T-cell (primary cell): ENCODE results near the gene MAPK12. TPM values are rescaled to one million over a fixed set of nuclear protein-coding genes. Genes with fewer than 3 reads are reported as not detected.

Source experiments
- ATAC-seq, 4 experiments: fragments of 200-7000 bp in 3 of 4; fragments of 150-1000 bp in 1 of 4; cut with Tn5 transposase; replicated peaks in 1 of 4; 1 replicate in 3 of 4; 2 replicates in 1 of 4; pipeline ENCODE4 v1.10.0; 2021; ENCODE audit warnings: moderate library complexity in 3 of 4, mild to moderate bottlenecking in 2 of 4, moderate number of reproducible peaks in 1 of 4
- CTCF ChIA-PET, 2 donors: fragments of 300-600 bp; sonication (Branson Sonifier 250); formaldehyde crosslinking; loops; one replicate each; lab custom pipeline; 2022; ENCODE audit warnings: antibody characterized with exemption in 2 of 2; lab: Charles Lee
- POLR2A ChIA-PET, 2 donors: fragments of 300-600 bp; sonication (Branson Sonifier 250); formaldehyde crosslinking; loops; one replicate each; lab custom pipeline; 2022; ENCODE audit warnings: antibody characterized with exemption in 2 of 2; lab: Charles Lee
- DNase-seq, 35 experiments: peaks; one replicate each; pipeline versions ENCODE4 v3.0.0 to v3.0.0-alpha.2; 2013 to 2023
- H3K27ac ChIP-seq: one replicate; pipeline ENCODE4 v1.5.1; 2013; ENCODE audit warnings: low read length
- H3K27me3 ChIP-seq, 2 experiments: replicated peaks in 1 of 2; 1 replicate in 1 of 2; 2 replicates in 1 of 2; pipeline versions ENCODE4 v1.6.1 to v1.7.0; 2013; ENCODE audit warnings: low read length in 1 of 2, mixed read lengths in 1 of 2; ENCODE audit not compliant: control insufficient read depth in 2 of 2, insufficient read depth in 2 of 2; ENCODE audit errors: extremely low read depth in 1 of 2
- H3K36me3 ChIP-seq, 2 donors: 1 replicate in 1 of 2; 2 replicates in 1 of 2; pipeline versions ENCODE4 v1.6.1 to v1.7.0; 2013; ENCODE audit warnings: low read length in 1 of 2; ENCODE audit not compliant: control insufficient read depth in 2 of 2, insufficient read depth in 1 of 2; ENCODE audit errors: extremely low read depth in 1 of 2
- H3K4me1 ChIP-seq, 2 experiments: 1 replicate in 1 of 2; 2 replicates in 1 of 2; pipeline versions ENCODE4 v1.6.1 to v1.7.0; 2013; ENCODE audit warnings: low read length in 2 of 2, mixed read lengths in 1 of 2; ENCODE audit not compliant: insufficient read depth in 2 of 2, control insufficient read depth in 1 of 2; ENCODE audit errors: extremely low read depth in 1 of 2
- H3K4me3 ChIP-seq, 2 donors: 1 replicate in 1 of 2; 2 replicates in 1 of 2; pipeline versions ENCODE4 v1.5.1 to v1.7.0; 2013; ENCODE audit warnings: mild to moderate bottlenecking in 2 of 2, low read length in 1 of 2, moderate library complexity in 1 of 2; ENCODE audit not compliant: control insufficient read depth in 1 of 2; ENCODE audit errors: extremely low read depth in 1 of 2
- H3K9me3 ChIP-seq: 2 replicates; pipeline ENCODE4 v1.7.0; 2013
- H3K27ac Mint-ChIP-seq, 2 donors: one replicate each; pipeline ENCODE4 v1.8.0; 2020 to 2021; ENCODE audit warnings: mild to moderate bottlenecking in 2 of 2, mixed read lengths in 2 of 2
- H3K27me3 Mint-ChIP-seq, 2 donors: one replicate each; pipeline ENCODE4 v1.8.0; 2021 to 2022; ENCODE audit warnings: mixed read lengths in 2 of 2
- H3K36me3 Mint-ChIP-seq: one replicate; pipeline ENCODE4 v1.8.0; 2021; ENCODE audit warnings: mixed read lengths
- H3K4me1 Mint-ChIP-seq, 3 donors: one replicate each; pipeline ENCODE4 v1.8.0; 2020 to 2022; ENCODE audit warnings: mixed read lengths in 3 of 3, mild to moderate bottlenecking in 1 of 3
- H3K4me3 Mint-ChIP-seq, 3 donors: one replicate each; pipeline ENCODE4 v1.8.0; 2020 to 2022; ENCODE audit warnings: mild to moderate bottlenecking in 3 of 3, mixed read lengths in 3 of 3, moderate library complexity in 3 of 3
- H3K9me3 Mint-ChIP-seq, 3 donors: one replicate each; pipeline ENCODE4 v1.8.0; 2020 to 2022; ENCODE audit warnings: mixed read lengths in 3 of 3
- WGBS: methylation state at CpG from one replicate; pipeline ENCODE4 v1.1.5; 2013; ENCODE audit warnings: missing lambda C conversion rate; ENCODE audit not compliant: insufficient coverage; 5-methylcytosine and 5-hydroxymethylcytosine counted together
- total RNA-seq, 35 experiments: library from RNA in 6 of 35; stranded (reverse) in 6 of 35; fragments of 120-200 nt in 1 of 35; gene quantifications; one replicate each; pipeline versions ENCODE4 v1.2.1 to v1.2.4 and lab custom pipeline; 2013 to 2026

MAPK12 gene
- total RNA-seq, 5 donors from 2014 or later (not counting 1 experiment from before 2014, with no cell fraction given), result 1.7 to 3.1 (median 2.9) TPM

DNA sequence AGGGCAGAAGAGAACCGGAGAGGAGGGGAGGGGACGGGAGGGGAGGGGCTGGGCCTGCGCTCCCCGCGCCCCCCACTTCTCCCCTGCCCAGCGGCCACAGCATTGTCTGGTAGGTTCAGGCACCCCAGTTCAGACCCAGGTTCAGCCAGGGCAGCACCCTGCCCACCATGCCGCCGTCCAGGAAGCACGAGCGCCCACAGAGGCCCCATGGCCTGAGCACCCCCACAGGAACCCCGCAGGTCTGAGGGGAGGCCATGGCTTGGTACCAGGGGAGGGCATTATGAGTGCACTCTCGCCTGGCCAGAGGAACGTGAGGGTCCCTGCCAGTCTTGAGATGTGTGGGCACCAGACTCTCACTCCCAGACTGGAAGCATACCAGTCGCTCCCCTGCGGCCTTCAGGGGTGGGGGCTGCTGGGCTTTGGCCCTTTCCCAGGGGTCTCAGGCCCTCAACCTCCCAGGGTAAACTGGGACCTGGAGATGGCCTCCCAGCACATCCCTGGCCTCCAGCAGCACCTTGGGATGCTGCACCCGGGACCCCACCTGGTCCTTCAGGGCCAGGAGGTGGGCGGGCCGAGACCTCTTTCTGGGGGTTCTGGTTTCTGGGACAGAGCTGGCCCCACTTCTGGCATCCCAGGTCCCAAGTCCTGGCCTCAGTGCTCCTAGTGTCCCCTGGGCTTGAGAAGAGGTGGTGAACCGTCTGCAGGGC, 46.6 kb upstream of the MAPK12 start:
- Histone ChIP-seq H3K4me1 (peaks cover 0 to 23% of the 10 kb centered on the region in 2 experiments), H3K27ac (no peak overlapping the region), H3K4me3 (no peak overlapping the region), H3K36me3 (no peaks in the 10 kb centered on the region), H3K9me3 (no peaks in the 10 kb centered on the region), H3K27me3 (peaks cover 0 to 52% of the 10 kb centered on the region in 2 experiments)
- CTCF ChIA-PET, result no interaction called here
- no peaks in the 10 kb centered on the region for H3K36me3 Mint-ChIP-seq
- H3K27ac Mint-ChIP-seq, result no peak overlapping the region
- no peaks in the 10 kb centered on the region for H3K9me3 Mint-ChIP-seq
- peak overlapping the region; percentile 43 to 58 (median 47) for H3K4me3 Mint-ChIP-seq
- peaks cover 0 to 10% (median 6%) of the 10 kb centered on the region in 3 donors for H3K4me1 Mint-ChIP-seq
- WGBS, result 71% methylated on average over 11 of the region's 19 CpGs
- POLR2A ChIA-PET, result no interaction called here
- H3K27me3 Mint-ChIP-seq, result peaks cover 5 to 16% of the 10 kb centered on the region in 2 donors
- DNase-seq, result no peak
- no peak for ATAC-seq

DNA sequence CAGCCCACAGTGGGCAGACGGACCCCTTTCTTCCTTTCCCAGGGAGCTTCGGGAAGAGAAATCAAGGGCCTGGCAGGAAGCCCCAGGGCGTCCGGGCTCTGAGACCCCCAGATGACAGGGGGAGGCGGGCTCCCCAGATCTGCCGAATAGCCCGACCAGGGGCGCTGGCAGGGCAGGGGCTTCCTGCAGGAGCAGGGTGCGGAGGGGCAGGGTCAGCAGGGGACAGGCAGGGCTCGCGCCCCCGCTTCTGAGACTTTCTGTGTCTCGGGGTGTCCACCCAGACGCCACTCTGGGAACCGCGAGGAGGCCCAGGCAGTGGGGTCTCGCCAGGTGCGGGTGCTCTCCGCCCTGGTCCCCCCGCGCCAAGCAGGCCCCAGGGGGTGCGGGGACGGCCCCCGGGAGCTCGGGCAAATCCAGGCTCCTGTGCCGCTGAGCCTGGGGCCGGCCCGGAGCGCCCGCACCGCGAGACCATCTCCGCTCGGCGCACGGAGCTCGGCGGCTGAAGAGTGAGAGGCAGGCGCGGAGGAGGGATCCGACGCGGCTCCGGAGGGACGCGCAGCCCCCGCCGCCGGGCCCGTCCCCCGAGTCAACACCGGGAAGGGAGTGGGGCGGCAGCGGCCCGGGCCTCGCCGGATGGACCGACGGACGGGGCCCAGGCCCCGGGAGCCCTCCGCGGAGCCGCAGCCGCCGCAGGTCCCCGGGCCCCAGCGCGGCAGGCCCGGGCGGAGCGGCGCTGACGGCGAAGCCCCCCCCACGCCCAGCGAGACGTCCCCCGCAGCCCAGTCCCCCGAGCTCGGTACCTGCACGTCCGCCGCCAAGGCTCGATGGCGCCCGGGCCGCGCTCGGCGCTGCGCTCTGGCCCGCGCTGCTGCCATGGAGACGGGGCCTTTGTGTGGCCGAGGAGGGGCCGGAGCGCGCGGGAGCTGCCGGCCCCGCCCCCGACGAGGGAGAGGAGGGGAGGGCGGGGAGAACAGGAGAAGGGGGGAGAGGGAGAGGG, 45.6 kb upstream of the MAPK12 start, which contains the start of gene PLXNB2:
TSS of gene PLXNB2 (minus strand) at position 894 of the 997 bp plus-strand sequence. CDS start 17,062 bp downstream, outside the sequence.
- ATAC-seq, result peak; percentile 56 to 71 (median 58)
- ChIA-PET POLR2A (no interaction called here), CTCF (no interaction called here)
- Histone ChIP-seq H3K36me3 (no peaks in the 10 kb centered on the region), H3K4me1 (peaks cover 0 to 21% of the 10 kb centered on the region in 2 experiments), H3K27ac (no peak within 1 kb of the TSS), H3K27me3 (peaks cover 0 to 61% of the 10 kb centered on the region in 2 experiments), H3K4me3 (peak within 1 kb of the TSS; percentile 15 to 23), H3K9me3 (no peaks in the 10 kb centered on the region)
- Mint-ChIP-seq H3K27ac (no peak within 1 kb of the TSS), H3K4me3 (peak within 1 kb of the TSS; percentile 43 to 69 (median 47)), H3K9me3 (no peaks in the 10 kb centered on the region), H3K4me1 (peaks cover 0 to 10% (median 6%) of the 10 kb centered on the region in 3 donors), H3K36me3 (no peaks in the 10 kb centered on the region), H3K27me3 (peaks cover 5 to 16% of the 10 kb centered on the region in 2 donors)
- 2% methylated on average over 80 of the region's 105 CpGs for WGBS
- peak in 6 of 35 experiments; percentile 17 to 47 (median 26) for DNase-seq

DNA sequence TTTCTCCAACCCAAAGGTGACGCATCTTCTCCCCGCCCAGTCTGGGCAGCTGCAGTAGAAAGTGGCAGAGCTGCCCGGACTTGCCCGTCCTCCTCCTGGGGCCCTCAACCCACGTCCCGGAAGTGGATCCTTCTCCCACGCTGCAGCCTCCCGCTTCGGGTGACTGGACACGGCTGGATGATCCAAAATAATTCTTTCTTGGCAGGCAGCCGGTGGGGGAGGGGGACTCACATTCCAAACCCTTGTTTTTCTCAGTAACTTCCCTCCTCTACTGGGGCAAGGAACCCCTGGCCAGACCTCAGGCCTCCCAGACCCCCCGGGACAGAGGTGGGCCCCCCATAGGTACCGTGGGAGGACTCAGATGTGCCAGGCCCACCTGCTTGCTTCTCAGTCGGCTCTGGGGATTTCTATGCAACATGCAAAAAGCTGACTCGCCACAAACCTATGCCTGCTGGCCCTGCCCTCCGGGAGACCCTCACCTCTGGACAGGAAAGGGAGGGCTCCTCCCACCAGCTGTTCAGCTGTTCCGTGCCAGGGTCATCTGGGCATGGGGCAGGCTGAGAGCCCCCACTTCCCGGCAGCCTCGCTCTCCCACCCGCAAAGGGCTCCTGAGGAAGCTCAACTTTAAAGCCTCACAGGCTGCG, 44.6 kb upstream of the MAPK12 start:
- ATAC-seq, result no peak
- POLR2A ChIA-PET, result no interaction called here

DNA sequence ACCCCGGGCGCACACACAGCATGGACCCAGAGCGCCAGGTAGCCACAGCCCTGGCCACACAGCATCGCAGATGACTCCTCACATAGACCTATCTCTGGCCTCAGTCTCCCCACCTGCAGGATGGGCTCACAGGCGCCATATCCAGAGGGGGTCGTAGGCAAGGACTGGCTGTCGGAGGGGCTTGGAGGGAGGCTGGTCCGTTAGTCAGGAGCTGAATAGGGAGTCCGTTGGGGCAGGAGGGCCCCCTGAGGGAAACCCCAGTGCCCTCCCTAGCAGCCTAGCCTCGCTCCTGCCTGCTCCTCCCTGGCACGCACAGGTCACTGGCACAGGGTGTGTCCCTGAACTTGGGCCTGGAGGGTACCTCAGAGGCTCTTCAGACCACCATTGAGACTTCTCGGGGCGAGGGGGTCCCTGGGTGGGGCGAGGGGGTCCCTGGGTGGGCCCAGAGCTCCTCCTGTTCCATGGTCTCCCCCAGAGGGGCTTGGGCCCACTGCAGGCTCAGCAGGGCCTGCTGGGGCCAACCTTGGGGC, 44.0 kb upstream of the MAPK12 start:
- Histone ChIP-seq H3K27ac (no peak overlapping the region), H3K4me3 (no peak overlapping the region), H3K4me1 (peaks cover 0 to 21% of the 10 kb centered on the region in 2 experiments)

More for the DNA sequence above, 44.6 kb upstream of the MAPK12 start:
- DNase-seq, result no peak
- peaks cover 0 to 67% of the 10 kb centered on the region in 2 experiments for H3K27me3 ChIP-seq
- peaks cover 0 to 21% of the 10 kb centered on the region in 2 experiments for H3K4me1 ChIP-seq
- CTCF ChIA-PET, result no interaction called here
- no peaks in the 10 kb centered on the region for H3K36me3 ChIP-seq
- H3K9me3 ChIP-seq, result no peaks in the 10 kb centered on the region
- H3K36me3 Mint-ChIP-seq, result no peaks in the 10 kb centered on the region
- H3K27me3 Mint-ChIP-seq, result peaks cover 5 to 19% of the 10 kb centered on the region in 2 donors
- no peak overlapping the region for H3K27ac ChIP-seq
- no peaks in the 10 kb centered on the region for H3K9me3 Mint-ChIP-seq
- H3K4me3 Mint-ChIP-seq, result peak overlapping the region; percentile 37 to 69 (median 60)
- H3K4me1 Mint-ChIP-seq, result peaks cover 0 to 10% (median 6%) of the 10 kb centered on the region in 3 donors
- H3K4me3 ChIP-seq, result no peak overlapping the region
- 24% methylated on average over 16 of the region's 21 CpGs for WGBS
- H3K27ac Mint-ChIP-seq, result peak overlapping the region in 1 of 2 donors; percentile 46

DNA sequence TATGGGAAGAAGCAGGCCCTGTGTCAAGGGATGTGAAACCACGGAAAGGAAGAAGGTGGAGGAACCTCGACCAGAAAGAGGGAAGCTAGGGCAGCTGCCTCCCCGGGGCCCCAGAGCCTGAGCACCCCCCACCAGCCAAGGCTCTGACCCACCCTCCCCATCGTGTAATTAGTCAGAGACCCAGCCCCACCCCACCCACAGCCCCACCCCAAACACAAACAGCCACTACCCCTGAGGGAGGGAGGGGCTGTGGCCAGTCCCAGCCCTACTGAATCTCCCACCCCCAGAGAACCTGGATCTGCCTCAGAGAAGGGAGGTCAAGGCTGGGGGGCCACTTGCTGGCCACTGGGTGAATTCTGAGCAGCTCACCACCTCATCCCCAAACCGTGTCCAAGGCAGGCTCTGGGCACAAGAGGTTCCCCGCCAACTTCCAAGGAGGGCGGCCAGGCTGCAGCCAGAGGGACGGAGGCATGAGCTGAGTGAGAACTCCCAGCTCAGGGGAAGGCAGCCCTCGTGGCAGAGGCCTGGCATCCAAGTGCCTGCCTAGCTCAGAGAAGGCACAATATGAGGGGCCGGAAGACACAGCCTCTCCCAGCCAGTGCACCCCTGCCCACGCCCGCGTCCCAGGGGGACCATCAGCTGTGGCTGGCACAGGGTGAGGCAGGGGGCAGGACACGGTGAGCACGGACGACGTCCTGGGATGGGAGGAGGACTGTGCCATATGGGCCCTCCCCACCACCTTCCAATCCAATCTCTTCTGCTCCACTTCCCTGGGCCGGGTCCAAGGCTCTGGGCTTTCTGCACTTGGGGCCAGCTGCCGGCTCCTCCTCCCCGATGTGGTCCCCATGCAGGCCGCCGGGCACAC, 43.3 kb upstream of the MAPK12 start:
- no peaks in the 10 kb centered on the region for H3K9me3 Mint-ChIP-seq
- ChIA-PET POLR2A (no interaction called here), CTCF (no interaction called here)
- H3K27ac ChIP-seq, result no peak overlapping the region
- ATAC-seq, result no peak
- peak in 1 of 35 experiments; percentile 35 for DNase-seq
- no peak overlapping the region for H3K27ac Mint-ChIP-seq
- H3K27me3 Mint-ChIP-seq, result peaks cover 5 to 21% of the 10 kb centered on the region in 2 donors
- 85% methylated on average over 10 of the region's 22 CpGs for WGBS
- no peak overlapping the region for H3K4me3 ChIP-seq
- peaks cover 0 to 21% of the 10 kb centered on the region in 2 experiments for H3K4me1 ChIP-seq
- H3K27me3 ChIP-seq, result peaks cover 0 to 73% of the 10 kb centered on the region in 2 experiments
- H3K36me3 ChIP-seq, result no peaks in the 10 kb centered on the region
- no peaks in the 10 kb centered on the region for H3K36me3 Mint-ChIP-seq
- H3K4me3 Mint-ChIP-seq, result no peak overlapping the region
- H3K4me1 Mint-ChIP-seq, result peaks cover 0 to 10% (median 6%) of the 10 kb centered on the region in 3 donors
- no peaks in the 10 kb centered on the region for H3K9me3 ChIP-seq

More for the DNA sequence above, 44.0 kb upstream of the MAPK12 start:
- H3K27me3 Mint-ChIP-seq, result peaks cover 5 to 21% of the 10 kb centered on the region in 2 donors
- no peaks in the 10 kb centered on the region for H3K36me3 Mint-ChIP-seq
- POLR2A ChIA-PET, result no interaction called here
- ATAC-seq (no peak), DNase-seq (no peak)
- no peak overlapping the region for H3K4me3 Mint-ChIP-seq
- Histone ChIP-seq H3K36me3 (no peaks in the 10 kb centered on the region), H3K9me3 (no peaks in the 10 kb centered on the region), H3K27me3 (peaks cover 0 to 71% of the 10 kb centered on the region in 2 experiments)
- 90% methylated on average over 14 of the region's 14 CpGs for WGBS
- H3K27ac Mint-ChIP-seq, result no peak overlapping the region
- CTCF ChIA-PET, result no interaction called here
- H3K9me3 Mint-ChIP-seq, result no peaks in the 10 kb centered on the region
- peaks cover 0 to 10% (median 6%) of the 10 kb centered on the region in 3 donors for H3K4me1 Mint-ChIP-seq
